Neural crest cell (in vitro differentiated cells): Measurements from ENCODE around the gene P2RY2. TPM values are rescaled to one million over a fixed set of nuclear protein-coding genes. Genes with fewer than 3 reads are reported as not detected.

ENCODE experiments used
- DNase-seq: peaks from one replicate; pipeline ENCODE4 v3.0.0; 2021; ENCODE audit warnings: low read depth, mixed read lengths, low spot score
- H3K27ac Mint-ChIP-seq: one replicate; pipeline ENCODE4 v1.8.0; 2021; ENCODE audit warnings: mild to moderate bottlenecking, mixed read lengths; ENCODE audit not compliant: unreplicated experiment
- H3K27me3 Mint-ChIP-seq: 2 replicates; pipeline ENCODE4 v1.8.0; 2021; ENCODE audit warnings: low read depth, mild to moderate bottlenecking, mixed read lengths
- H3K36me3 Mint-ChIP-seq: 2 replicates; pipeline ENCODE4 v1.8.0; 2021; ENCODE audit warnings: low read depth, mild to moderate bottlenecking, mixed read lengths
- H3K4me1 Mint-ChIP-seq: 2 replicates; pipeline ENCODE4 v1.8.0; 2021; ENCODE audit warnings: mixed read lengths
- H3K4me3 Mint-ChIP-seq: one replicate; pipeline ENCODE4 v1.8.0; 2021; ENCODE audit warnings: mild to moderate bottlenecking, mixed read lengths
- H3K9me3 Mint-ChIP-seq: 2 replicates; pipeline ENCODE4 v1.8.0; 2021; ENCODE audit warnings: mixed read lengths
- CTCF ChIP-seq: fragments of 200-600 bp; sonication (generic); conservative IDR thresholded peaks from 2 replicates; pipeline ENCODE4 v1.5.0; 2021; ENCODE audit warnings: antibody characterized with exemption, mild to moderate bottlenecking
- total RNA-seq: library from RNA; stranded (reverse); gene quantifications from 2 replicates; pipeline ENCODE4 v1.2.1, GENCODE V29; 2021

Gene P2RY2
- total RNA-seq, 1 donor from 2014 or later: 0.14 TPM

- Mint-ChIP-seq H3K27me3 (peaks cover 43% of the 10 kb centered on the region), H3K4me3 (no peak overlapping the region), H3K4me1 (peaks cover 29% of the 10 kb centered on the region), H3K36me3 (no peaks in the 10 kb centered on the region), H3K9me3 (no peaks in the 10 kb centered on the region), H3K27ac (peak overlapping the region; percentile 55)
- no peak for DNase-seq
- TF ChIP-seq CTCF: no peak
These were observed 2.6 kb upstream of the P2RY2 start for GRCh38 chr11:73215191-73216134.

- no peaks in the 10 kb centered on the region for H3K9me3 Mint-ChIP-seq
- no peak for TF ChIP-seq CTCF
- H3K36me3 Mint-ChIP-seq: no peaks in the 10 kb centered on the region
- peak overlapping the region; percentile 13 for H3K4me3 Mint-ChIP-seq
- H3K4me1 Mint-ChIP-seq: peaks cover 29% of the 10 kb centered on the region
- peaks cover 48% of the 10 kb centered on the region for H3K27me3 Mint-ChIP-seq
- H3K27ac Mint-ChIP-seq: no peak overlapping the region
- DNase-seq: no peak
These were observed 1.6 kb upstream of the P2RY2 start for GRCh38 chr11:73216465-73216864.

GRCh38 chr11:73217131-73217809, 811 bp upstream of the P2RY2 start:
- H3K36me3 Mint-ChIP-seq: no peaks in the 10 kb centered on the region
- H3K4me3 Mint-ChIP-seq: peak overlapping the region; percentile 34
- DNase-seq: no peak
- no peak for TF ChIP-seq CTCF
- no peak overlapping the region for H3K27ac Mint-ChIP-seq
- no peaks in the 10 kb centered on the region for H3K9me3 Mint-ChIP-seq
- peaks cover 49% of the 10 kb centered on the region for H3K27me3 Mint-ChIP-seq
- peaks cover 29% of the 10 kb centered on the region for H3K4me1 Mint-ChIP-seq

DNA sequence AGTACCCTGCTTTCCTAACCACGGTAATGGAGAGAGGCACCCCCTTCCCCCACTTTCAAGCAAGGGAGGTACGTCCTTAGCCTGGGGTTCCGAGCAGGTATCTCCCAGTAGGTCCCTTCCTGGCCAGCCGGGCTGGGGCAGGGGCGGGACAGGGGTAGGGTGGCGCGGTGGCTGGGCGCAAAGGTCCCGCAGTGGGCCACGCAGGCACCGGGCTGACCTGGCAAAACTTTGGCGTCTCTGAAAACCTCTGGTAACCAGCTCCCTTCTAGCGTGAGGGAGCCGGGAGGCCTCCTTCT, 323 bp upstream of the P2RY2 start:
- no peak overlapping the region for H3K27ac Mint-ChIP-seq
- no peak for DNase-seq
- peaks cover 26% of the 10 kb centered on the region for H3K4me1 Mint-ChIP-seq
- no peak for TF ChIP-seq CTCF
- no peaks in the 10 kb centered on the region for H3K36me3 Mint-ChIP-seq
- no peaks in the 10 kb centered on the region for H3K9me3 Mint-ChIP-seq
- peaks cover 51% of the 10 kb centered on the region for H3K27me3 Mint-ChIP-seq
- H3K4me3 Mint-ChIP-seq: peak overlapping the region; percentile 34

DNA sequence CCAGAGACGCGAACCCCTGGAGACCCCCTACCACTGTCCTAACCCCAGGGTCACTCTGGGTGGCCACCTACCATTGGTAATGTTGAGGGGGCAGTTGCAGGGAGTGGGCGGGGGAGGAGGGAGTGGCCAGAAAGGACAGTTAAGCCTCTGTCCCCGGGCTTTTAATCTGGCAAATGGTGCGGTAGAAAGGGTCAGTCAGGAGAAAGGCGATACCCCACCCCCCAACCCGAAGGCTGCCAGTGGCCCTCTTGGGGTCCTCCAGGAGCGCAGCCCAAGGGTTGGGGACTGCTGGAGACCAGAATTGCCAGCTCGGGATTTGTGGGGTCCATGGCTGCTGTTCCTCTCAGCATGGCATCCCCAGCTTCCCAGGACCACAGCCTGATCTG, 742 bp downstream of the P2RY2 start:
- H3K9me3 Mint-ChIP-seq: no peaks in the 10 kb centered on the region
- H3K27ac Mint-ChIP-seq: no peak overlapping the region
- H3K36me3 Mint-ChIP-seq: no peaks in the 10 kb centered on the region
- peak overlapping the region; percentile 78 for H3K4me3 Mint-ChIP-seq
- no peak for TF ChIP-seq CTCF
- DNase-seq: no peak
- H3K4me1 Mint-ChIP-seq: peaks cover 15% of the 10 kb centered on the region
- H3K27me3 Mint-ChIP-seq: peaks cover 51% of the 10 kb centered on the region
